A549 (cell line): ENCODE results near the gene NUPR2. TPM values are rescaled to one million over a fixed set of nuclear protein-coding genes. Genes with fewer than 3 reads are reported as not detected.
"Not testable (repeated sequence)": the region's sequence is repeated elsewhere in the genome, so short reads cannot be mapped to it uniquely, and the experiment has no call there.

Experiments used
- ATAC-seq, 2 experiments: fragments of 200-7000 bp in 1 of 2; fragments of >200 bp in 1 of 2; cut with Nextera tagmentation in 1 of 2; cut with Tn5 transposase in 1 of 2; 3 replicates each; pipeline versions ENCODE4 v1.8.0 to v1.9.1; 2018 to 2020; ENCODE audit warnings: mild to moderate bottlenecking in 1 of 2, moderate library complexity in 1 of 2
- CTCF ChIA-PET: fragments of 300-600 bp; sonication (Branson Sonifier 250); formaldehyde crosslinking; extraction: SDS; loops from one replicate; lab custom pipeline; 2021; ENCODE audit warnings: antibody characterized with exemption, inconsistent platforms; lab: Yijun Ruan, JAX
- POLR2A ChIA-PET: fragments of 350-600 bp; formaldehyde crosslinking; extraction: SDS; loops from one replicate; lab custom pipeline; 2021; ENCODE audit warnings: antibody characterized with exemption, inconsistent platforms; lab: Yijun Ruan, JAX
- DNase-seq, 2 experiments: peaks; one replicate each; pipeline versions ENCODE4 v3.0.0 to v3.0.0-alpha.2; 2011 to 2016; ENCODE audit warnings: low read depth in 1 of 2, low spot score in 1 of 2
- FAIRE-seq: peaks from 2 replicates; lab custom pipeline; 2011; peaks lifted over from hg19 to GRCh38; lab: Jason Lieb, UNC
- H3K27ac ChIP-seq, 2 experiments: fragments of >200 bp; sonication (Bioruptor Twin); formaldehyde crosslinking; 3 replicates each; pipeline ENCODE4 v1.5.1; 2016 to 2017
- H3K4me1 ChIP-seq: fragments of >200 bp; sonication (Bioruptor Twin); formaldehyde crosslinking; 3 replicates; pipeline ENCODE4 v1.6.1; 2016
- H3K4me2 ChIP-seq: fragments of >200 bp; sonication (Bioruptor Twin); formaldehyde crosslinking; 3 replicates; pipeline ENCODE4 v1.6.1; 2016
- H3K4me3 ChIP-seq: fragments of >200 bp; sonication (Bioruptor Twin); formaldehyde crosslinking; 3 replicates; pipeline ENCODE4 v1.5.1; 2016
- H3K9me3 ChIP-seq: fragments of >200 bp; sonication (Bioruptor Twin); formaldehyde crosslinking; 3 replicates; pipeline ENCODE4 v1.6.1; 2016
- CBX2 ChIP-seq: fragments of 200-600 bp; sonication (generic); IDR thresholded peaks from 2 replicates; pipeline ENCODE4 v1.6.1; 2016; ENCODE audit warnings: low read depth, mild to moderate bottlenecking, borderline replicate concordance
- CHD4 ChIP-seq: fragments of 200-600 bp; sonication (generic); IDR thresholded peaks from 2 replicates; pipeline ENCODE4 v1.6.1; 2016; ENCODE audit warnings: antibody characterized with exemption, mild to moderate bottlenecking, borderline replicate concordance
- EHF ChIP-seq: fragments of 250-450 bp; sonication (Bioruptor Pico); IDR thresholded peaks from 2 replicates; pipeline ENCODE4 v1.5.0; 2020; ENCODE audit warnings: mild to moderate bottlenecking
- FOSB ChIP-seq: fragments of 250-450 bp; sonication (Bioruptor Pico); IDR thresholded peaks from 2 replicates; pipeline ENCODE4 v1.5.0; 2020; ENCODE audit warnings: mild to moderate bottlenecking, moderate library complexity
- FOXS1 ChIP-seq: fragments of 250-450 bp; sonication (Bioruptor Pico); IDR thresholded peaks from 2 replicates; pipeline ENCODE4 v1.5.0; 2020; ENCODE audit warnings: mild to moderate bottlenecking, moderate library complexity
- GATA3 ChIP-seq: IDR thresholded peaks from 2 replicates; pipeline ENCODE4 v1.6.1; 2012; ENCODE audit warnings: borderline replicate concordance
- HOXA7 ChIP-seq: fragments of 250-450 bp; sonication (Bioruptor Pico); IDR thresholded peaks from 2 replicates; pipeline ENCODE4 v1.5.0; 2020; ENCODE audit warnings: mild to moderate bottlenecking, moderate library complexity
- JUNB ChIP-seq: fragments of >200 bp; sonication (Bioruptor Twin); formaldehyde crosslinking; IDR thresholded peaks from 2 replicates; pipeline ENCODE4 v1.6.1; 2016
- NPAS2 ChIP-seq: fragments of 250-450 bp; sonication (Bioruptor Pico); IDR thresholded peaks from 2 replicates; pipeline ENCODE4 v1.8.0; 2022; ENCODE audit warnings: mild to moderate bottlenecking, moderate library complexity, borderline replicate concordance
- NR3C1 ChIP-seq: fragments of >200 bp; sonication (Bioruptor Twin); formaldehyde crosslinking; IDR thresholded peaks from 3 replicates; pipeline ENCODE4 v1.6.1; 2017
- RFX5 ChIP-seq: fragments of 450-650 bp; IDR thresholded peaks from 2 replicates; pipeline ENCODE4 v1.7.1; 2014; ENCODE audit warnings: antibody characterized with exemption, mild to moderate bottlenecking, moderate library complexity
- ZNF302 ChIP-seq: fragments of 250-450 bp; sonication (Bioruptor Pico); IDR thresholded peaks from 2 replicates; pipeline ENCODE4 v1.9.0; 2021; ENCODE audit warnings: inconsistent platforms, mild to moderate bottlenecking, moderate library complexity
- WGBS: methylation state at CpG from one replicate; pipeline ENCODE4 v1.1.6; 2017; ENCODE audit errors: missing lambda C conversion rate; 5-methylcytosine and 5-hydroxymethylcytosine counted together
- polyA plus RNA-seq, 4 experiments: library from polyadenylated mRNA; depleted of rRNA in 3 of 4; stranded (reverse); fragments of >200 nt; fragmentation: RNase III in 1 of 4; extraction: RNeasy Plus Mini Kit Qiagen cat#74134 plus additional on column Dnase treatment in 1 of 4; gene quantifications; 2 replicates in 3 of 4; 3 replicates in 1 of 4; pipeline ENCODE4 v1.2.3, GENCODE V29; 2011 to 2017
- TF ChIP-seq, protein P1 (sequence below): fragments of 250-450 bp; sonication (Bioruptor Pico); IDR thresholded peaks from 2 replicates; pipeline ENCODE4 v1.5.0; 2020; ENCODE audit warnings: low read depth, mild to moderate bottlenecking, moderate library complexity
- TF ChIP-seq, protein P2 (sequence below): fragments of 200-600 bp; sonication (generic); IDR thresholded peaks from 2 replicates; pipeline ENCODE4 v1.6.1; 2016; ENCODE audit warnings: antibody characterized with exemption, mild to moderate bottlenecking, moderate library complexity
- TF ChIP-seq, protein P3 (sequence below): fragments of >200 bp; sonication (Bioruptor Twin); formaldehyde crosslinking; IDR thresholded peaks from 3 replicates; pipeline ENCODE4 v1.5.1; 2016

Gene NUPR2
- polyA plus RNA-seq, 2 of the 4 experiments (the other 2 are of a cell fraction) = not detected

DNA sequence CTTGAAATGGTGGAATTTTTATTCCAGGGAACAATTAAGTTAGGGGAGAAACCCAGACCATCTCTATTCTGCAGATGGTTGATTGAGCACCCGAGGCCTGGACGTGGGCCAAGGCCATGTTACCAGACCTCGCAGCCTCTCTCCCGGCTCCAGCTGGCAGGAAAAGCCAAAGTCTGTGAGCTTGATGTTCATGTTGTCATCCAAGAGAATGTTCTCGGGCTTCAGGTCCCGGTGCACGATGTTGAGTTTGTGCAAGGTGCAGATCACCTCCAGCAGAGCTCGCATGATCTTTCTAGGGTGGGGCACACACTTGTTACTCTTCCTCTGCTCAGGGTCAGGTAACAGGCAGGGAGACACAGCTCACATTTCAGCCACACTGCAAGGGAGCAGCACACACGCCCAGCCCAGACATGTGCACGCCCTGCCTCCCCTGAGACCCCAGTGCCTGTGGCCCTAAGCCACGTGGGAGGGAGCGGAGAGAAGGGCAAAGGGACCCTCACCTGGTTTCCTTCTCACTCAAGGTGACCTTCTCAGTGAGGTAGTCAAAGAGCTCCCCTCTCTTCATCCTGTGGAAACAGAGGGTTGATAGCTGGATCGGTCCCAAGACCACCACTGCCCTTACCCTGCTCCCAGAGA, 32.9 kb downstream of the NUPR2 start (continued):
- TF ChIP-seq, protein P1, sequence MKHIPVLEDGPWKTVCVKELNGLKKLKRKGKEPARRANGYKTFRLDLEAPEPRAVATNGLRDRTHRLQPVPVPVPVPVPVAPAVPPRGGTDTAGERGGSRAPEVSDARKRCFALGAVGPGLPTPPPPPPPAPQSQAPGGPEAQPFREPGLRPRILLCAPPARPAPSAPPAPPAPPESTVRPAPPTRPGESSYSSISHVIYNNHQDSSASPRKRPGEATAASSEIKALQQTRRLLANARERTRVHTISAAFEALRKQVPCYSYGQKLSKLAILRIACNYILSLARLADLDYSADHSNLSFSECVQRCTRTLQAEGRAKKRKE (CRISPR knock-in tag) = no peak
- no peak for TF ChIP-seq RFX5
- TF ChIP-seq, protein P2, sequence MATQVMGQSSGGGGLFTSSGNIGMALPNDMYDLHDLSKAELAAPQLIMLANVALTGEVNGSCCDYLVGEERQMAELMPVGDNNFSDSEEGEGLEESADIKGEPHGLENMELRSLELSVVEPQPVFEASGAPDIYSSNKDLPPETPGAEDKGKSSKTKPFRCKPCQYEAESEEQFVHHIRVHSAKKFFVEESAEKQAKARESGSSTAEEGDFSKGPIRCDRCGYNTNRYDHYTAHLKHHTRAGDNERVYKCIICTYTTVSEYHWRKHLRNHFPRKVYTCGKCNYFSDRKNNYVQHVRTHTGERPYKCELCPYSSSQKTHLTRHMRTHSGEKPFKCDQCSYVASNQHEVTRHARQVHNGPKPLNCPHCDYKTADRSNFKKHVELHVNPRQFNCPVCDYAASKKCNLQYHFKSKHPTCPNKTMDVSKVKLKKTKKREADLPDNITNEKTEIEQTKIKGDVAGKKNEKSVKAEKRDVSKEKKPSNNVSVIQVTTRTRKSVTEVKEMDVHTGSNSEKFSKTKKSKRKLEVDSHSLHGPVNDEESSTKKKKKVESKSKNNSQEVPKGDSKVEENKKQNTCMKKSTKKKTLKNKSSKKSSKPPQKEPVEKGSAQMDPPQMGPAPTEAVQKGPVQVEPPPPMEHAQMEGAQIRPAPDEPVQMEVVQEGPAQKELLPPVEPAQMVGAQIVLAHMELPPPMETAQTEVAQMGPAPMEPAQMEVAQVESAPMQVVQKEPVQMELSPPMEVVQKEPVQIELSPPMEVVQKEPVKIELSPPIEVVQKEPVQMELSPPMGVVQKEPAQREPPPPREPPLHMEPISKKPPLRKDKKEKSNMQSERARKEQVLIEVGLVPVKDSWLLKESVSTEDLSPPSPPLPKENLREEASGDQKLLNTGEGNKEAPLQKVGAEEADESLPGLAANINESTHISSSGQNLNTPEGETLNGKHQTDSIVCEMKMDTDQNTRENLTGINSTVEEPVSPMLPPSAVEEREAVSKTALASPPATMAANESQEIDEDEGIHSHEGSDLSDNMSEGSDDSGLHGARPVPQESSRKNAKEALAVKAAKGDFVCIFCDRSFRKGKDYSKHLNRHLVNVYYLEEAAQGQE = no peak
- TF ChIP-seq, all 56 proteins: peak for 0

DNA sequence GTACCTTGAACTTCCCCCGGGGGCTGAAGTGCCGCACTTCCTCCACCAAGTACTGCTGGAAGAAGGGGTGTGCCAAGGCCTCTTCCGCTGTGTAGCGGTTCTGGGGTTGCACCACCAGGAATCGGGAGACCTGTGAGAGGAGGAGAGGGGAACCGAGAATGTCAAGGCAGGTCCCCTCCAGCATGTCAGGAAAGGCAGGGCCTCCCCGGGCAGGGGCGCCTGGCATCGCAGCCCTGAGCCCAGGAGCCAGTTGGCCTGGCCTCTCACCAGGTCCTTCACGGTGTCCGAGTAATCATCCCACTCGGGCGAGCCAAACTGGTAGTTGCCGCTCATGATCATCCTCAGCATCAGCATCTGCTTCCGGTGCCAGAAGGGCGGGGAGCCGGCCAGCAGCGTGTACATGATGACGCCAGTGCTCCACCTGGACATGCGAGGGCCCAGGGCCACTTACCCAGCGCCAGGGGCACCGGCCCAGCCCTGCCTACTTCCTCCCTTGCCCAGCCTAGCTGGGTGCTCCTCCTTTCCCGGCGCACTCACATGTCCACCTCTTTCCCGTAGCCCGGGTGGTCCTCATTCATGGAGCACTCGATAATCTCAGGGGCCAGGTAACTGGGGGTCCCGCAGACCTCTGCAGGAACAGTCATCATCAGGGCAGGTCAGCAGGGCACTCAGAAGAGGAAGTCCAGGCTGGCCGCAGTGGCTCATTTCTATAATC, 34.4 kb downstream of the NUPR2 start:
- no peak overlapping the region for H3K4me3 ChIP-seq
- no peak for ATAC-seq
- CTCF ChIA-PET = no interaction called here
- no peaks in the 10 kb centered on the region for H3K9me3 ChIP-seq
- peaks cover 7% of the 10 kb centered on the region; the same call in 1 of the 3 replicates for H3K4me1 ChIP-seq
- no peak for FAIRE-seq
- no peak for DNase-seq
- no peak for TF ChIP-seq ZNF302 (CRISPR knock-in tag)
- TF ChIP-seq HOXA7 (CRISPR knock-in tag) = no peak
- no peak for TF ChIP-seq FOSB (CRISPR knock-in tag)
- TF ChIP-seq CBX2 = no peak
- no peak for TF ChIP-seq JUNB
- H3K4me2 ChIP-seq = no peak overlapping the region
- POLR2A ChIA-PET = no interaction called here
- 97% methylated on average over 16 of the region's 29 CpGs for WGBS
- no peak overlapping the region for H3K27ac ChIP-seq

DNA sequence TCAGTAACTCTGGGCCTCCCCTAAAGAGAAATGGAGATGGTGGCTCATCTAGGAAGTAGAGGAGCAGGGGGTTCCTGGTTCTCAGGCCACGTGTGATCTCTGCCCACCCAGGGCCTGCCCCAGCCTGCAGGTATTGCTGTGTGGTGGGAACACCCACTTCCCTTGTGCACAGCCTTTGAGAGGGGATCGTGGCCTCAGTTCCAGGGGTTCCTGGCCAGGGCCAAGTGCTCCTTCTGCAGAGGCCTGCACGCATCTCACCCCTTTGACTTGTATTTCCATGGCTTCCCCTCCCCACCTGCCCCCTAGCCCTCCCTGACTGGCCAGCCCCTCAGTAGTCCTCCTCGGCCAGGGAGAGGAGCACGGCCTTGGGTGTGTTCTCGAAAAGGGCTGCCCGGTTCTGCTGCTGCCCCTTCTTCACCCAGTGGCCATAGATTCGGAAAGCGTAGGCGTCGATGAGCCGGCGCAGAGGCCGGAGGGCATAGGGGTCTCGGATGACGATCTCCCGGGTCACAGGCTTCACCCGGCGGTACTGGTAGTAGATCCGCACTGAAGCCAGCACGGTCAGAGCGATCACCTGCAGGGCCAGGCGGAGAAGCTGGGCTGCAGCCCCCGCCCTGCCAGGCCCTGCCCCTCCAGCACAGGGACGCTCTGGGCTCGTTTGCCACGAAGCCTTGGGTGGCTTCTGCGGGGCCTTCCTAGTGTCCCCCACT, 35.3 kb downstream of the NUPR2 start:
- CTCF ChIA-PET = interaction anchor here (3.2 to 3.3 kb wide), 2 partner anchors 8 to 12 kb away, joined by 11 to 13 read pairs; partner anchors contain the start of gene PHKG1
- POLR2A ChIA-PET, H3K4me2 ChIP-seq, H3K4me3 ChIP-seq, ATAC-seq, FAIRE-seq, H3K9me3 ChIP-seq, H3K27ac ChIP-seq, DNase-seq, H3K4me1 ChIP-seq: not testable (repeated sequence)
- 92% methylated on average over 28 of the region's 28 CpGs for WGBS

DNA sequence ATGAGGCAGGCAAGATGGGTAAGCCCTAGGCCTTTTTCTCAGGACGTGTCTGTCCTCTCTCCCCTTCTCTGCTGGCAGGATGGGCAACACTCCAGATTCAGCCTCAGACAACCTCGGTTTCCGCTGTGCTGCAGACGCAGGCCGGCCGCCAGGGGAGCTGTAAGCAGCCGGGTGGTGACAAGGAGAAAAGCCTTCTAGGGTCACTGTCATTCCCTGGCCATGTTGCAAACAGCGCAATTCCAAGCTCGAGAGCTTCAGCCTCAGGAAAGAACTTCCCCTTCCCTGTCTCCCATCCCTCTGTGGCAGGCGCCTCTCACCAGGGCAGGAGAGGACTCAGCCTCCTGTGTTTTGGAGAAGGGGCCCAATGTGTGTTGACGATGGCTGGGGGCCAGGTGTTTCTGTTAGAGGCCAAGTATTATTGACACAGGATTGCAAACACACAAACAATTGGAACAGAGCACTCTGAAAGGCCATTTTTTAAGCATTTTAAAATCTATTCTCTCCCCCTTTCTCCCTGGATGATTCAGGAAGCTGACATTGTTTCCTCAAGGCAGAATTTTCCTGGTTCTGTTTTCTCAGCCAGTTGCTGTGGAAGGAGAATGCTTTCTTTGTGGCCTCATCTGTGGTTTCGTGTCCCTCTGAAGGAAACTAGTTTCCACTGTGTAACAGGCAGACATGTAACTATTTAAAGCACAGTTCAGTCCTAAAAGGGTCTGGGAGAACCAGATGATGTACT, 36.6 kb downstream of the NUPR2 start:
- 70% methylated on average over 12 of the region's 12 CpGs for WGBS
- H3K27ac ChIP-seq = no peak overlapping the region
- CTCF ChIA-PET = interaction anchor here (0.5 to 3.3 kb wide), 6 partner anchors 9 to 131 kb away, joined by 3 to 13 read pairs (median 4); partner anchors contain the start of genes NIPSNAP2, PHKG1 and SUMF2
- TF ChIP-seq, protein P3, sequence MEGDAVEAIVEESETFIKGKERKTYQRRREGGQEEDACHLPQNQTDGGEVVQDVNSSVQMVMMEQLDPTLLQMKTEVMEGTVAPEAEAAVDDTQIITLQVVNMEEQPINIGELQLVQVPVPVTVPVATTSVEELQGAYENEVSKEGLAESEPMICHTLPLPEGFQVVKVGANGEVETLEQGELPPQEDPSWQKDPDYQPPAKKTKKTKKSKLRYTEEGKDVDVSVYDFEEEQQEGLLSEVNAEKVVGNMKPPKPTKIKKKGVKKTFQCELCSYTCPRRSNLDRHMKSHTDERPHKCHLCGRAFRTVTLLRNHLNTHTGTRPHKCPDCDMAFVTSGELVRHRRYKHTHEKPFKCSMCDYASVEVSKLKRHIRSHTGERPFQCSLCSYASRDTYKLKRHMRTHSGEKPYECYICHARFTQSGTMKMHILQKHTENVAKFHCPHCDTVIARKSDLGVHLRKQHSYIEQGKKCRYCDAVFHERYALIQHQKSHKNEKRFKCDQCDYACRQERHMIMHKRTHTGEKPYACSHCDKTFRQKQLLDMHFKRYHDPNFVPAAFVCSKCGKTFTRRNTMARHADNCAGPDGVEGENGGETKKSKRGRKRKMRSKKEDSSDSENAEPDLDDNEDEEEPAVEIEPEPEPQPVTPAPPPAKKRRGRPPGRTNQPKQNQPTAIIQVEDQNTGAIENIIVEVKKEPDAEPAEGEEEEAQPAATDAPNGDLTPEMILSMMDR = no peak
- TF ChIP-seq EHF (CRISPR knock-in tag) (no peak), NPAS2 (no peak), NR3C1 (no peak), ZNF302 (CRISPR knock-in tag) (no peak), GATA3 (no peak), CHD4 (no peak), FOXS1 (CRISPR knock-in tag) (no peak)
- TF ChIP-seq, protein P2 = no peak

More for the DNA sequence above, 36.6 kb downstream of the NUPR2 start:
- Histone ChIP-seq H3K4me1 (peaks cover 7% of the 10 kb centered on the region; the same call in 1 of the 3 replicates), H3K4me3 (no peak overlapping the region), H3K9me3 (no peaks in the 10 kb centered on the region), H3K4me2 (no peak overlapping the region)
- POLR2A ChIA-PET = no interaction called here
- DNase-seq (peak in 1 of 2 experiments; percentile 40), ATAC-seq (peak; percentile 53 to 73; a peak in 4 of 6 replicates), FAIRE-seq (no peak)
